HG03575 (cell line): ENCODE data around the gene TMEM18.

ENCODE experiments used
- ATAC-seq: cut with Tn5 transposase; IDR thresholded peaks from one replicate; pipeline ENCODE4 v1.9.1; 2021; ENCODE audit not compliant: unreplicated experiment, insufficient number of reproducible peaks, low FRiP score; ENCODE audit errors: extremely low read depth

Gene TMEM18

GRCh38 chr2:657766-658165 lies 19.4 kb downstream of the TMEM18 start:
- no peak for ATAC-seq

GRCh38 chr2:656676-657075 lies 20.5 kb downstream of the TMEM18 start:
- no peak for ATAC-seq

GRCh38 chr2:655626-656025 lies 21.6 kb downstream of the TMEM18 start:
- ATAC-seq = no peak

- no peak for ATAC-seq
Measured at GRCh38 chr2:654896-655295, 22.3 kb downstream of the TMEM18 start.

- ATAC-seq = no peak
Measured at GRCh38 chr2:653645-654425, 23.4 kb downstream of the TMEM18 start.

- no peak for ATAC-seq
Measured at GRCh38 chr2:652881-653480, 24.2 kb downstream of the TMEM18 start.

GRCh38 chr2:651951-652373 lies 25.2 kb downstream of the TMEM18 start:
- no peak for ATAC-seq

GRCh38 chr2:650343-651310 lies 26.6 kb downstream of the TMEM18 start:
- no peak for ATAC-seq

GRCh38 chr2:649426-650342 lies 27.5 kb downstream of the TMEM18 start:
- ATAC-seq = no peak

GRCh38 chr2:648476-649424 lies 28.5 kb downstream of the TMEM18 start:
- ATAC-seq = no peak

GRCh38 chr2:647691-648231 lies 29.4 kb downstream of the TMEM18 start:
- ATAC-seq = no peak

GRCh38 chr2:647003-647560 lies 30.1 kb downstream of the TMEM18 start:
- ATAC-seq = no peak

- ATAC-seq = no peak
Measured at GRCh38 chr2:644871-645270, 32.3 kb downstream of the TMEM18 start.

- ATAC-seq = no peak
Measured at GRCh38 chr2:643761-644160, 33.4 kb downstream of the TMEM18 start.

GRCh38 chr2:643334-643733 lies 33.9 kb downstream of the TMEM18 start:
- no peak for ATAC-seq

GRCh38 chr2:641872-642815 lies 35.1 kb downstream of the TMEM18 start:
- ATAC-seq = no peak
